ENCODE data around the gene GHRL.

DNA sequence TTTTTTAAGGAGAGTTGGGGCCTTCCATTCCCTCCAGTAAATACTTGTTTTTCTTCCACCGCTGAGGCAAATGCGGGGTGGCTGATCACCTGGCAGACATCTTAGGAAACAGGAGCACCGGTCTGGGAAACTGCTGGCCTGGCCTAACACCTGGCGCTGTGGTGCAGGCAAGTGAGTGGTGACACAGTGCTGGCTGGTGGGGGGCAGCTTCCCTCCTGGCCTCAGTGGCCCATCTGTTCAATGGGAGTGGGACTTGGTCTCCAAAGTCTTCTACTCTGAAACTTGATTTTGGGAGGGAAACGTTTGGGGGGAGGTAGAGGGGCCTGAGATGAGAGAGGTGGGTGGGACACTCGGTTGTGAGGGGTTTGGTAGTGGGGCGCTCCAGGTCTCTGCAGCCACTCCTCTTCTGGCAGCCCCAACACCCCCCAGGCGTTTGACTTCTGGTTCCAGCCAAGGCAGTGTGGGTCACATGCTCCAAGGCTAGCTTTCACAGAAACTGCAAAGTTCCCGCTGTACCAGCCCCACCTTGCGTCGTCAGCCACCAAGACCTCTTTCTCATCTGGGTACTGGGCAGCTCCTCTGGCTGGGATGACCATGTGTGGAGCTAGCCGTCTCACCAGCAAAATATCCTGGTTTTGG is 4.7 kb downstream of the GHRL start:
- TF ChIP-seq CTCF (IDR thresholded peaks at IDR 0.05) (no peak), POLR2A (IDR thresholded peaks at IDR 0.05) (no peak), EP300 (IDR thresholded peaks at IDR 0.05) (no peak), POLR2AphosphoS5 (IDR thresholded peaks at IDR 0.05) (no peak)
